Heart left ventricle (tissue), 16 donors: ENCODE results near the gene KDM1B. TPM values are rescaled to one million over a fixed set of nuclear protein-coding genes. Genes with fewer than 3 reads are reported as not detected.

Experiments
- ATAC-seq, 4 donors: fragments of 200-7000 bp; cut with Tn5 transposase; one replicate each; pipeline ENCODE4 v1.9.1; 2020 to 2022; ENCODE audit warnings: moderate library complexity in 4 of 4, mild to moderate bottlenecking in 3 of 4, moderate number of reproducible peaks in 1 of 4
- DNase-seq, 5 donors: peaks; one replicate each; pipeline ENCODE4 v3.0.0-alpha.2; 2020
- H3K27ac ChIP-seq, 12 donors: fragments of 200-600 bp; sonication (generic) in 4 of 12; one replicate each; pipeline versions ENCODE4 v1.5.0 to v1.8.0; 2016 to 2022; ENCODE audit warnings: mild to moderate bottlenecking in 2 of 12
- H3K27me3 ChIP-seq, 9 donors: fragments of 200-600 bp; sonication (generic) in 2 of 9; one replicate each; pipeline versions ENCODE4 v1.5.1 to v1.8.0; 2016 to 2022; ENCODE audit warnings: mild to moderate bottlenecking in 3 of 9
- H3K36me3 ChIP-seq, 9 donors: fragments of 200-600 bp; sonication (generic) in 2 of 9; one replicate each; pipeline versions ENCODE4 v1.5.0 to v1.8.0; 2018 to 2022; ENCODE audit warnings: mild to moderate bottlenecking in 2 of 9
- H3K4me1 ChIP-seq, 12 donors: fragments of 200-600 bp; sonication (generic) in 4 of 12; one replicate each; pipeline versions ENCODE4 v1.5.0 to v1.8.0; 2016 to 2022; ENCODE audit warnings: mild to moderate bottlenecking in 3 of 12
- H3K4me3 ChIP-seq, 12 donors: fragments of 200-600 bp; sonication (generic) in 4 of 12; one replicate each; pipeline versions ENCODE4 v1.5.0 to v1.8.0; 2017 to 2022; ENCODE audit warnings: mild to moderate bottlenecking in 9 of 12, moderate library complexity in 4 of 12
- H3K9me3 ChIP-seq, 12 donors: fragments of 200-600 bp; sonication (generic) in 4 of 12; one replicate each; pipeline versions ENCODE4 v1.5.0 to v1.8.0; 2016 to 2022; ENCODE audit warnings: mild to moderate bottlenecking in 1 of 12
- POLR2A ChIP-seq, 2 donors: fragments of 450-650 bp; IDR thresholded peaks; one replicate each; pipeline ENCODE4 v1.6.1; 2017; ENCODE audit warnings: antibody characterized with exemption in 2 of 2, mild to moderate bottlenecking in 2 of 2, moderate library complexity in 2 of 2
- WGBS, 4 donors: extraction: QIAGEN DNeasy Blood & Tissue Kit in 2 of 4; methylation state at CpG; one replicate each; pipeline versions ENCODE4 v1.1.5 to v1.1.7; 2013 to 2018; 5-methylcytosine and 5-hydroxymethylcytosine counted together
- intact Hi-C, 10 donors: fragments of 100-400 bp; cut with DNase I; formaldehyde crosslinking; loops; one replicate each; pipeline versions ENCODE4 v1.11.1 to v1.14.2; 2022
- polyA plus RNA-seq, 2 donors: library from polyadenylated mRNA; stranded (reverse); fragments of 200-250 nt; gene quantifications; one replicate each; pipeline ENCODE4 v1.2.3, GENCODE V29; 2013
- total RNA-seq, 9 donors: library from RNA; depleted of rRNA in 2 of 9; stranded (reverse); fragments of >200 nt in 2 of 9; fragmentation: NEBNext Ultra II Directional in 3 of 9; extraction: Animal tissue kit (Norgen Biotek cat#: 25700) in 3 of 9; gene quantifications; one replicate each; pipeline versions ENCODE4 v1.1.0 to v1.2.4, GENCODE V29; 2016 to 2023
- TF ChIP-seq, protein P1 (sequence below), 12 donors: fragments of 200-600 bp; sonication (generic) in 4 of 12; IDR thresholded peaks; one replicate each; pipeline versions ENCODE4 v1.5.0 to v1.8.0; 2018 to 2022; ENCODE audit warnings: antibody characterized with exemption in 12 of 12, mild to moderate bottlenecking in 5 of 12
- donor health status: ischemic (EF 13 %, LVEDD 7.1; RV severe dilation, severe dysfunction).
- donor health status: healthy with polysubstance abuse.
- donor health status: DM: no; HTN: yes; CAD: no.
- donor health status: DM: no; HTN: no; CAD: no.
- donor health status: ischemic (EF 25% LVEDD 6.9; RV normal size, moderate dysfunction).
- donor health status: ischemic (EF 25% LVEDD 5.7; RV mildly dilated, moderate dysfunction).
- donor health status: healthy.
- donor health status: DM: yes; HTN: yes; CAD: no.
- donor health status: ischemic (EF 35%, LVEDD 5.7; RV mildly dilated, moderate dysfunction).
- donor health status: nonischemic (EF 11% LVEDD 7.7; RV severe dilation, severe dysfunction).
- donor health status: DM: yes; HTN: yes; CAD: no.
- donor health status: PGD.
- donor health status: ischemic (EF 29% LVEDD 5.4; RV normal size, mild dysfunction).
- donor health status: nonischemic (EF 23%, LVEDD 6.1; RV moderate dilation, normal function).

KDM1B gene
- total and polyA plus RNA-seq, 11 donors, result 2.1 to 21.8 (median 13.6) TPM

DNA sequence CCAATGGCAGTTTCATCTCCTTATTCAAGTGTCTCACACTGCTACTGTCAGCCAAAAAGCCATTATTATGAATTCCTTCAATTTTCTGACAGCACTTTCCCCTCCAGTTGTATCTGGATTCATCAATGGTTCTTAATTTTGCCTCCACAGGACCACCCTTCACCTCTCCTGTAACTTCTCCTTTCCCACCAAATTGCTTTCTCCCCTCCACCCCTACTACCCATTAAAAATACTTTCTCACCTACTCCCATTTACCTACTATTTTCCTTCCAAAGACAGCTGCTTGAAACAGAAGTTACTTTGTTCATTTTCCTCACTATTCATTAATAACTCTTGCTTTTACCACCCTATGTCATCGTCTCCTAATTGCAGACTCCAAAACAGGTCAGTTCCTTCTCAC is 79.3 kb downstream of the KDM1B start:
- Histone ChIP-seq H3K36me3 (peaks cover 3 to 71% (median 53%) of the 10 kb centered on the region in 9 donors), H3K27me3 (no peaks in the 10 kb centered on the region), H3K4me1 (no peaks in the 10 kb centered on the region), H3K27ac (no peak overlapping the region), H3K4me3 (no peak overlapping the region), H3K9me3 (peaks cover 0 to 38% (median 7%) of the 10 kb centered on the region in 12 donors)
- ATAC-seq (no peak), DNase-seq (no peak)
- TF ChIP-seq POLR2A (IDR thresholded peaks at IDR 0.05), result no peak
- TF ChIP-seq, protein P1, sequence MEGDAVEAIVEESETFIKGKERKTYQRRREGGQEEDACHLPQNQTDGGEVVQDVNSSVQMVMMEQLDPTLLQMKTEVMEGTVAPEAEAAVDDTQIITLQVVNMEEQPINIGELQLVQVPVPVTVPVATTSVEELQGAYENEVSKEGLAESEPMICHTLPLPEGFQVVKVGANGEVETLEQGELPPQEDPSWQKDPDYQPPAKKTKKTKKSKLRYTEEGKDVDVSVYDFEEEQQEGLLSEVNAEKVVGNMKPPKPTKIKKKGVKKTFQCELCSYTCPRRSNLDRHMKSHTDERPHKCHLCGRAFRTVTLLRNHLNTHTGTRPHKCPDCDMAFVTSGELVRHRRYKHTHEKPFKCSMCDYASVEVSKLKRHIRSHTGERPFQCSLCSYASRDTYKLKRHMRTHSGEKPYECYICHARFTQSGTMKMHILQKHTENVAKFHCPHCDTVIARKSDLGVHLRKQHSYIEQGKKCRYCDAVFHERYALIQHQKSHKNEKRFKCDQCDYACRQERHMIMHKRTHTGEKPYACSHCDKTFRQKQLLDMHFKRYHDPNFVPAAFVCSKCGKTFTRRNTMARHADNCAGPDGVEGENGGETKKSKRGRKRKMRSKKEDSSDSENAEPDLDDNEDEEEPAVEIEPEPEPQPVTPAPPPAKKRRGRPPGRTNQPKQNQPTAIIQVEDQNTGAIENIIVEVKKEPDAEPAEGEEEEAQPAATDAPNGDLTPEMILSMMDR (IDR thresholded peaks at IDR 0.05), result no peak
- WGBS, 4 donors, result 93 to 99% (median 97%) methylated on average over 1 of the region's 1 CpG
- intact Hi-C loops, result no loop called here

DNA sequence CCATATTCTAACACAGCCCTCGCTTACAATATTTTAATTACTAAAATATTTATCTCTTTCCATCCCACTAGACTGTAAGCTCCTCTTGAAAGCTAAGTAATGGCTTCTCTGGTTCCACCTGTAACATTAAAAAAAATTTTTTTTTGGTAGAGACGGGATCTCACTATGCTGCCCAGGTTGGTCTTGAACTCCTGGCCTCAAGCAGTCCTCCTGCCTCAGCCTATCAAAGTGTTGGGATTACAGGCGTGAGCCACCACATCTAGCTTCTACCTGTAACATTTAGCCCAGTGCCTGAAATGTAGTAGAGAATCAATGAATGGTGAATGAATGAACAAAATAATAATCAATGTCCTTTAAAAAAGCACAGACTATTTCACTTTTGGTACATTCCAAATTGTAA is 80.3 kb downstream of the KDM1B start:
- ATAC-seq (no peak), DNase-seq (no peak)
- H3K9me3 ChIP-seq, result peaks cover 0 to 29% (median 7%) of the 10 kb centered on the region in 12 donors
- peaks cover 3 to 69% (median 55%) of the 10 kb centered on the region in 9 donors for H3K36me3 ChIP-seq
- intact Hi-C loops, result no loop called here
- 79 to 99% (median 88%) methylated on average over 3 of the region's 3 CpGs for WGBS, 4 donors
- no peak for TF ChIP-seq POLR2A (IDR thresholded peaks at IDR 0.05)
- TF ChIP-seq, protein P1 (IDR thresholded peaks at IDR 0.05), result no peak
- no peak overlapping the region for H3K4me3 ChIP-seq
- no peaks in the 10 kb centered on the region for H3K27me3 ChIP-seq
- H3K27ac ChIP-seq, result no peak overlapping the region
- no peaks in the 10 kb centered on the region for H3K4me1 ChIP-seq

GRCh38 chr6:18237167-18237566 is 81.9 kb downstream of the KDM1B start:
- Histone ChIP-seq H3K27ac (no peak overlapping the region), H3K9me3 (peaks cover 0 to 13% (median 3%) of the 10 kb centered on the region in 12 donors), H3K27me3 (no peaks in the 10 kb centered on the region), H3K36me3 (peaks cover 3 to 71% (median 62%) of the 10 kb centered on the region in 9 donors), H3K4me1 (no peaks in the 10 kb centered on the region), H3K4me3 (no peak overlapping the region)
- intact Hi-C loops, result no loop called here
- no peak for ATAC-seq
- 97 to 100% (median 98%) methylated on average over 1 of the region's 1 CpG for WGBS, 4 donors
- TF ChIP-seq POLR2A (IDR thresholded peaks at IDR 0.05), result no peak
- TF ChIP-seq, protein P1 (IDR thresholded peaks at IDR 0.05), result no peak
- no peak for DNase-seq

DNA sequence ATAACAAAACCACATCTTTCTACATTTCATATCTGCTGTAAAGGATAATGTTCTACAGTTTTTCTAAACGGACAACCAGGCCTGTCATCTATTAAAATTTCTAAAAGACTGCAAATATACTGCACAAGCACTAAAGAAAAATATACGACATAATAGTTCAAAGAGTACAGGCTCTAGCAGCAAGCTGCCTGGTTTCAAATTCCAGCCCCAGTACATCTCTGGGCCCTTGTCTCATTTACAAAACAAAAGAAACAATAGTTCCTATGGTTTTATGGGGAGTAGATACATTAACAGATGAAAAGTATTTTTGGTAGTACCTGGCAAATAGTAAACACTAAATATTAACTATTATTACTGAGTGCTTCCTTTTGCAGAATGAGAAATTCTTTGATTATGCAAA is 85.0 kb downstream of the KDM1B start:
- ATAC-seq (no peak), DNase-seq (no peak)
- 75 to 88% (median 85%) methylated on average over 2 of the region's 2 CpGs for WGBS, 4 donors
- Histone ChIP-seq H3K4me1 (peaks cover 0 to 5% (median 0%) of the 10 kb centered on the region in 12 donors), H3K9me3 (no peaks in the 10 kb centered on the region), H3K27ac (no peak overlapping the region), H3K27me3 (no peaks in the 10 kb centered on the region), H3K4me3 (no peak overlapping the region), H3K36me3 (peaks cover 3 to 89% (median 61%) of the 10 kb centered on the region in 9 donors)
- no peak for TF ChIP-seq POLR2A (IDR thresholded peaks at IDR 0.05)
- TF ChIP-seq, protein P1 (IDR thresholded peaks at IDR 0.05), result no peak
- intact Hi-C loops, result no loop called here
